Right ventricle myocardium inferior (tissue), 1 donor: ENCODE measurements around the gene TBP. TPM values are rescaled to one million over a fixed set of nuclear protein-coding genes. Genes with fewer than 3 reads are reported as not detected.
"Not testable (repeated sequence)": the region's sequence is repeated elsewhere in the genome, so short reads cannot be mapped to it uniquely, and the experiment has no call there.

ENCODE experiments used
- ATAC-seq: fragments of 200-7000 bp; cut with Tn5 transposase; one replicate; pipeline ENCODE4 v1.9.1; 2020; ENCODE audit warnings: mild to moderate bottlenecking, moderate library complexity
- DNase-seq: peaks from one replicate; pipeline ENCODE4 v3.0.0; 2021; ENCODE audit errors: missing footprints
- intact Hi-C: fragments of 100-400 bp; cut with DNase I; formaldehyde crosslinking; loops from one replicate; pipeline ENCODE4 v1.11.0; 2022
- long read RNA-seq: library from polyadenylated mRNA; unstranded; transcript quantifications from one replicate; pipeline ENCODE4 v2.0.0, GENCODE V29; 2021
- total RNA-seq: library from RNA; stranded (reverse); fragmentation: NEBNext Ultra II Directional; extraction: Animal tissue kit (Norgen Biotek cat#: 25700); gene quantifications from one replicate; pipeline ENCODE4 v1.2.1, GENCODE V29; 2021
- donor health status: DM: no; HTN: yes; CAD: no; lungs with severe emphysema.

The TBP gene
- 8.7 TPM for total RNA-seq
- long read RNA-seq, partial matches to known transcripts, result 1 of 6 reads
- long read RNA-seq, other reads (novel, unspliced or antisense), result 1 of 6 reads

DNA sequence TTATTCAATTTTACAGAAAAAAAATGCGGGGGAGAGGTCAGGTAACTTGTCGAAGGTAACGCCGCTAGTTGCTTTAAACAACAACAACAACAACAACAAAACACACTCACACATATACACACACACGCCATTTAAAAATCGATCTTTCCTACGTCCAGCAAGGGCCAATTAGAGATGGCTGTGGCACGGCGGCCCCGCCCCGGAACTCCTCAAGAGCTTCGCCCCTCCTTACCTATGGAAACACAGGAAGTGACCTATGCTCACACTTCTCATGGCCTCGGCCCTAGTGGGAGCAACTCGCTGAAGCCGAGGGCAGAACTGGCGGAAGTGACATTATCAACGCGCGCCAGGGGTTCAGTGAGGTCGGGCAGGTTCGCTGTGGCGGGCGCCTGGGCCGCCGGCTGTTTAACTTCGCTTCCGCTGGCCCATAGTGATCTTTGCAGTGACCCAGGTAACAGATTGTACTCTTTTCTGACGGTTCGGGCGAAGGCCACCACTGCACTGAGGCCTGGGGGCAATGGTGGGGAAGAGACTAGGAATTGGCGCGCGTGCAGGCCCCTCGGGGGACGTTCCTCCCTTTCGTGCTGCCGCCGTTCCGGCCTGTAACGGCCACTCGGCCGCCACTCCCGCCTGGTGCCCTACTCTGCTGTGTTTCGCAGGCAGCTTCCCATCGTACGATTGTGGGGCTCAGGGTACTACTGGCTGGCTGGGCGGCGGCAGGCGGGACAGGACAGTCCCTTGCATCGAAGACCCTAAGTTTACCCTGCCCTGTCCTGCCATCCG is at the start of gene TBP:
Gene TBP (plus strand): TSS at position 357 of the 783 bp plus-strand sequence. CDS start 2,661 bp downstream, outside the sequence.
- DNase-seq (peak; percentile 98), ATAC-seq (peak; percentile 98)
- intact Hi-C loops, result loop anchor here (1.0 to 5.0 kb wide), 3 partner anchors 30 to 803 kb away; partner anchors contain the start of genes DYNLT2, ERMARD, FAM120B and PDCD2

GRCh38 chr6:170504479-170504878 is 49.7 kb upstream of the TBP start:
- intact Hi-C loops, result no loop called here
- no peak for ATAC-seq
- DNase-seq, result no peak

DNA sequence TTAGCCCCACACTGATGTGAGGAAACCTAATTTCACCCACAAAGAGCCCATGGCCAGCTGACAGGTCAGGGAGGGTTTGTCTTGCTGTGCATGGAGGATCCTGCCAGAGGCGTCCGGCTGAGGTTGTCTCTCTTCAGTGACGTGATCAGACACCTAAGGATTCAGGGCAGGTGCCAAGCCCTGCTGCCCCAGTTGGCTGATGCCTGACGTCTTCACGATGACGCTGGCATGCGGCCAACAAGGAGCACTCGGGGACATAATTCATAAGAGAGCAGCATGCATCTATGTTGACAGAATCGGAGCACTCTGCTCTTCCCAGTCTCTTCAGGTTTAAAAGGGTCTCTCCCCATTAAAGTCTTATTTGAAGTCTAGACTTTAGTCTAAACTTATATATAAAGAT is 48.9 kb upstream of the TBP start:
- intact Hi-C loops, result no loop called here
- ATAC-seq, result no peak
- no peak for DNase-seq

- intact Hi-C loops, result no loop called here
- no peak for ATAC-seq
- DNase-seq, result no peak
Measured at GRCh38 chr6:170506446-170506845, 47.7 kb upstream of the TBP start.

GRCh38 chr6:170507728-170508127 is 46.4 kb upstream of the TBP start:
- DNase-seq, result not testable (repeated sequence)

DNA sequence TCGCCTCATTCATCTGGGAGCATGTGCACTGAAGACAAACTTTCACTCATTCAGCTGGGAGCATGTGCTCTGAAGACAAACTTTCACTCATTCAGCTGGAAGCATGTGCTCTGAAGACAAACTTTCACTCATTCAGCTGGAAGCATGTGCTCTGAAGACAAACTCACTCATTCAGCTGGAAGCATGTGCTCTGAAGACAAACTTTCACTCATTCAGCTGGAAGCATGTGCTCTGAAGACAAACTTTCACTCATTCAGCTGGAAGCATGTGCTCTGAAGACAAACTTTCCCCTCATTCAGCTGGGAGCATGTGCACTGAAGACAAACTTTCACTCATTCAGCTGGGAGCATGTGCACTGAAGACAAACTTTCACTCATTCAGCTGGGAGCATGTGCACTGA is 45.9 kb upstream of the TBP start:
- DNase-seq, ATAC-seq, intact Hi-C loops: not testable (repeated sequence)

More at GRCh38 chr6:170507728-170508127, 46.4 kb upstream of the TBP start:
- ATAC-seq, intact Hi-C loops: not testable (repeated sequence)

- ATAC-seq, intact Hi-C loops, DNase-seq: not testable (repeated sequence)
Measured at GRCh38 chr6:170508892-170509722, 45.1 kb upstream of the TBP start.

- no peak for ATAC-seq
- intact Hi-C loops, result no loop called here
- DNase-seq, result no peak
Measured at GRCh38 chr6:170509723-170510018, 44.5 kb upstream of the TBP start.

DNA sequence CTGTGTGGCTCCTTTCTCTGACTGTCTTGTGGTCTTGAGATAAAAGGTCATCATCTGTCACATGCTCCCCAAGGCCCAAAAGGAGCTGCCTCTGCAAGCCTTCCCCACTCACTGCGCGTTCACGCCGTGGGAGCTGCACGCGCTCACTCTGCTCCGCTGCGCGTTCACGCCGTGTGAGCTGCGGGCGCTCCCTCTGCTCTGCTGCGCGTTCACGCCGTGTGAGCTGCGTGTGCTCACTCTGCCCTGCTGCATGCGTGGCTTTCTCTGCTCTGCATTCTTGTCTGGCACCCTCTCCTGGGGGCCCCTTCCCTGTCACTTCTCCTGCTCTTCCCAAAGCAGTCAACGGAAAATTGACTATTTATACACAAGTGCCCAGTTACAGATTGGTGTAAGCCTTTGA is 43.5 kb upstream of the TBP start:
- ATAC-seq (no peak), DNase-seq (no peak)
- intact Hi-C loops, result no loop called here

DNA sequence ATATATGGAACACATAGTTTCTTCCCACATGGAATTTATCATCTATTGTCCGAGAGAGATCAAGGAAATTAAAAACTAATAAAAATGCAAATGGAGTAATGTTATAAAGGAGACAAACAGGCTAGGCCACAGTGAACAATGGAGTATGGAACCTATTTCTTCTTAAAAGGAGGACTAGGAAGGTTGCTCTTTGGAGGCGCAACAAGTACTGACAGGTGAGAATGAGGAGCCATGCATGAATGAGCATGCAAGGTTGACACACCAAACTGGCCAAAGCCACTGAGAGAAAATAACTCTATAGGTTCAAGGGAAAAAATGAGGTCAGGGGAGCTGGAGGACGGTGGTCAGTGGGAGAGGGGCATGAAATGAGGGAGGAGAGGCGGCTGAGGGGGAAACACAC is 41.9 kb upstream of the TBP start:
- ATAC-seq (no peak), DNase-seq (no peak)
- intact Hi-C loops, result no loop called here

- ATAC-seq (no peak), DNase-seq (no peak)
- intact Hi-C loops, result loop anchor here (5.0 kb wide), 3 partner anchors 78 to 203 kb away; no protein-coding TSS in a partner anchor
Measured at GRCh38 chr6:170514908-170515307, 39.3 kb upstream of the TBP start.

GRCh38 chr6:170516783-170517616 is 37.2 kb upstream of the TBP start:
- peak; percentile 71 for ATAC-seq
- DNase-seq, result no peak
- intact Hi-C loops, result loop anchor here (5.0 kb wide), 3 partner anchors 80 to 205 kb away; no protein-coding TSS in a partner anchor

GRCh38 chr6:170522565-170523183 is 31.5 kb upstream of the TBP start:
- DNase-seq (no peak), ATAC-seq (no peak)
- intact Hi-C loops, result no loop called here

DNA sequence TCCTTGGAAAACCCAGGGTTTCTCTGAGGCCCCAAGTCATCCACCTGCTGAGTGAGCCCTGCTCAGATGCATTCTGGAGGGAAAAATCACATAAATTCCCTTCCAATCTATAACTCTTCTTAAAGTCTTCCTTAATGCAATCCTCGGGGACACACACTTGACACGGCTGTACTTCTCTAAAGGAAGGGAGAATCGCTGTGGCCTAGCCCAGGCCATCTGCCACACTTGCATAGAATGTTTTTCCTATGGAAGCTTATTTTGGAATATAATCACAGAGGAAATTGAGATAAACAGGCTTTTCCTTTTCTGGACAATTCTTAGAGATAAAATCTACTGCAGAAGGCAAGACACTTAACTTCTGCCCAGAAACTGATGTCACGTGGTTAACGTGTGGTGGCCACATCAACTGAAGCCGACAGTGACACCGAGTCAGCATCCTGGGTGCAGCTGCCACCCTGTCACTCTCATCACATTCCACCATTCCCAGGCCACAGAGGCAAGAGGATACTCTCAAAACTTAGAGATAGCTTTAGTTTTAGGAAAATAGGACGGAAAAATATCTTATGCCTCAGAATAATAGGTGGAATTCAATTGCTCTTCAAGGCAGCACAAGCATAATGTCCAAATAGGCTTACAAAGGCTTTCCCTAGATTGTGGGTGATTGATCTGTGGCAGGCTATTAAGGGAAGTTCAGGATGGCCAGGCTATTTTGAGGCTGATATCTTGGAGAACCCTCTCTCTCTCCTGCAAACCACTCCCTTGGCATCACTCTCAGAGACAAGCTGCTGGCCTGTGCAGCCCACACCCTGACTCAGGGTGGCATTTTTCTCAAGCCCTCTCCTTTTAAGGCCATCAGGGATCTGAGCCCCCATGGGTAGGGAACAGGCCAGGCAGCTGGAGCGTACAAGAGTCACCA is 30.7 kb upstream of the TBP start:
- intact Hi-C loops, result no loop called here
- ATAC-seq, result peak; percentile 66
- DNase-seq, result no peak

DNA sequence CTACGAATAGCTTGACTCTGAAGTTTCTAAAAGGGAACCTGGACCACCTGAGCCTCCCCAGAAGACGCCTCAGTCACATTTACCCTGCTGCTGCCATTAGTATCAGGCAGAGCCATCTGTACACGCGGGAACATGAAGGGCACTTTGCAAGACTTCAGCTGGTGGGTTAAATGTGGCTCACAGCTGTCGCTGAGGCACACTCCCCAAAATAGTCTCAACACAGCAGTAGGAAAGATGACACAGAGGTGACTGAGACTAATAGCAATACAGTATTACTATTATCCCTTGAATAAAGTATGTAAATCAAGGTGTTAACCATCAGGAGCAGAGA is 30.0 kb upstream of the TBP start:
- ATAC-seq, result peak; percentile 78
- no peak for DNase-seq
- intact Hi-C loops, result no loop called here

DNA sequence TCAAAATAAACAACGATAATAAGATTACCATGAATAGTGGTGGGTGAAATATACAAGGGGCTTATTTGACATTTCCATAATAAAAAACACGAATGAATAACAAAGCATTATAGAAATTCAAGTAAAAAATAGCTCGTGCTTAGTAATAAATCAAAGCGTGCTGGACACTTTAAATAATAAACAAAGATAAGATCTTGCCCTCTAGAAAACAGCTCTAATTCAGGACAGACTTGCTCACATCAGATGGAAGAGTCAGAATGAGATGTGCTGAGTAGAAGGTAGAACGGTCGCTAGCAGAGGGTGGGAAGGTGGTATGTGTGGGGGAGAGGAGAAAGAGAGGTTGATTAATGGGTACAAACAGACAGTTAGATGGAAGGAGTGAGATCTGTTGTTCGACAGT is 28.4 kb upstream of the TBP start:
- intact Hi-C loops, result loop anchor here (5.0 kb wide), 2 partner anchors 233 to 568 kb away; partner anchors contain the start of gene DLL1
- DNase-seq, result no peak
- ATAC-seq, result no peak

- DNase-seq, ATAC-seq: not testable (repeated sequence)
- intact Hi-C loops, result loop anchor here (5.0 kb wide), 2 partner anchors 236 to 571 kb away; partner anchors contain the start of gene DLL1
Measured at GRCh38 chr6:170527995-170528394, 26.2 kb upstream of the TBP start.
